ENCODE data around the gene AQP6. TPM values are rescaled to one million over a fixed set of nuclear protein-coding genes. Genes with fewer than 3 reads are reported as not detected.
A peak's percentile ranks its signal among the peaks of the same experiment; 100 is the strongest.

Gene AQP6
- total RNA-seq, 1 experiment from 2014 or later: 0.09 TPM

- H3K4me3 Mint-ChIP-seq: peak overlapping the region; percentile 40 to 51; a peak in 3 of 5 replicates
- no peak overlapping the region for H2AFZ ChIP-seq (ENCODE audit: low read length)
- no peaks in the 10 kb centered on the region for H3K4me1 ChIP-seq (ENCODE audit: insufficient read depth, low read length)
- no peak overlapping the region for H3K27ac ChIP-seq (ENCODE audit: insufficient read length, low read depth, low read length)
- no peak overlapping the region for H3K56ac ChIP-seq (ENCODE audit: insufficient read length, low read depth, low read length)
- H3K27ac Mint-ChIP-seq: no peak overlapping the region
- peak overlapping the region; percentile 12 for H3K4me2 ChIP-seq (ENCODE audit: insufficient read depth, insufficient read length, low read length)
- H2BK120ac ChIP-seq (ENCODE audit: low read depth, low read length, poor library complexity, severe bottlenecking): no peak overlapping the region
- no peaks in the 10 kb centered on the region for H3K23me2 ChIP-seq (ENCODE audit: insufficient read length, low read depth, low read length, poor library complexity, severe bottlenecking)
- no peaks in the 10 kb centered on the region for H3K79me1 ChIP-seq (ENCODE audit: insufficient read depth, low read depth, low read length, poor library complexity, severe bottlenecking)
- H3K9me3 Mint-ChIP-seq: no peaks in the 10 kb centered on the region
- H3K23ac ChIP-seq (ENCODE audit: insufficient read length, low read depth, low read length): no peak overlapping the region
- H2AK5ac ChIP-seq (ENCODE audit: insufficient read length, low read length): no peak overlapping the region
- H3K9me3 ChIP-seq (ENCODE audit: control insufficient read depth, low read depth, low read length): no peaks in the 10 kb centered on the region
- TF ChIP-seq CTCF (conservative IDR thresholded peaks at IDR 0.05): no peak
- peaks cover 41% of the 10 kb centered on the region for H3K27me3 Mint-ChIP-seq (ENCODE audit: low read depth)
- H3K79me2 ChIP-seq (ENCODE audit: insufficient read depth, low read length): no peaks in the 10 kb centered on the region
- H2BK5ac ChIP-seq (ENCODE audit: insufficient read length, low read length): no peak overlapping the region
- no CpG with 5 or more reads among the region's 15 CpGs for WGBS (ENCODE audit: extremely low coverage, insufficient read length, low lambda C conversion rate)
- H3K9ac ChIP-seq (ENCODE audit: extremely low read depth, insufficient read length, low read length): no peak overlapping the region
- H4K5ac ChIP-seq (ENCODE audit: insufficient read length, low read depth, low read length): no peak overlapping the region
- no peak overlapping the region for H2BK12ac ChIP-seq (ENCODE audit: insufficient read length, low read depth, low read length)
- H3K4ac ChIP-seq (ENCODE audit: low read depth, low read length): no peak overlapping the region
- H3K18ac ChIP-seq (ENCODE audit: insufficient read length, low read depth, low read length): no peak overlapping the region
- no peak overlapping the region for H4K91ac ChIP-seq (ENCODE audit: insufficient read length, low read depth, low read length)
- no peak overlapping the region for H3K14ac ChIP-seq (ENCODE audit: insufficient read depth, low read length)
- no peak overlapping the region for H3T11ph ChIP-seq (ENCODE audit: low read length)
- no peak overlapping the region for H2BK20ac ChIP-seq (ENCODE audit: low read depth, low read length, poor library complexity, severe bottlenecking)
- peaks cover 12 to 14% of the 10 kb centered on the region in 2 experiments for H3K4me1 Mint-ChIP-seq
- H3K36me3 Mint-ChIP-seq (ENCODE audit: insufficient read depth in 1 of 3, low read depth in 3 of 3): no peaks in the 10 kb centered on the region
- H3K27me3 ChIP-seq (ENCODE audit: insufficient read depth, low read length): peaks cover 2% of the 10 kb centered on the region; the same call in 1 of the 2 replicates
- no peak for DNase-seq
- H4K20me1 ChIP-seq (ENCODE audit: control insufficient read depth, insufficient read depth, insufficient read length): no peaks in the 10 kb centered on the region
- H4K8ac ChIP-seq (replicated peaks; ENCODE audit: insufficient read length, low read depth, low read length): no peak overlapping the region
- H2BK15ac ChIP-seq (ENCODE audit: low read depth, low read length): no peak overlapping the region
Observed at GRCh38 chr12:49967777-49968250, 4.9 kb upstream of the AQP6 start.

Measured in H9 (cell line).